Anterior cingulate cortex (tissue), 58 donors: ENCODE results near the gene RAB35.

Source experiments
- DNase-seq, 58 donors: peaks; one replicate each; lab custom pipeline; 2025; lab: John Stamatoyannopoulos, UW

Gene RAB35

GRCh38 chr12:120109570-120110267 is 6.8 kb downstream of the RAB35 start:
- no peak for DNase-seq

- no peak for DNase-seq
Measured at GRCh38 chr12:120106151-120106550, 10.4 kb downstream of the RAB35 start.

- DNase-seq = no peak
Measured at GRCh38 chr12:120103371-120103770, 13.2 kb downstream of the RAB35 start.

- DNase-seq = no peak
Measured at GRCh38 chr12:120103044-120103338, 13.6 kb downstream of the RAB35 start.

GRCh38 chr12:120102189-120103043 is 14.1 kb downstream of the RAB35 start:
- DNase-seq = peak in 1 of 58 donors; percentile 5

- DNase-seq = no peak
Measured at GRCh38 chr12:120101617-120102016, 14.9 kb downstream of the RAB35 start.

GRCh38 chr12:120101182-120101581 is 15.4 kb downstream of the RAB35 start:
- DNase-seq = no peak

GRCh38 chr12:120100630-120101029 is 15.9 kb downstream of the RAB35 start:
- peak in 56 of 58 donors; percentile 17 to 90 (median 74) for DNase-seq

GRCh38 chr12:120099738-120100137 is 16.8 kb downstream of the RAB35 start:
- no peak for DNase-seq

- DNase-seq = no peak
Measured at GRCh38 chr12:120098756-120099470, 17.6 kb downstream of the RAB35 start.

GRCh38 chr12:120096671-120097202 is 19.8 kb downstream of the RAB35 start:
- no peak for DNase-seq

- no peak for DNase-seq
Measured at GRCh38 chr12:120095736-120096135, 20.8 kb downstream of the RAB35 start.

- DNase-seq = no peak
Measured at GRCh38 chr12:120095331-120095730, 21.2 kb downstream of the RAB35 start.

- peak in 37 of 58 donors; percentile 11 to 69 (median 35) for DNase-seq
Measured at GRCh38 chr12:120094485-120094884, 22.1 kb downstream of the RAB35 start.

GRCh38 chr12:120093592-120094355 is 22.8 kb downstream of the RAB35 start:
- peak in 18 of 58 donors; percentile 5 to 48 (median 26) for DNase-seq

- no peak for DNase-seq
Measured at GRCh38 chr12:120093336-120093591, 23.3 kb downstream of the RAB35 start.

GRCh38 chr12:120092551-120093335 is 23.8 kb downstream of the RAB35 start:
- DNase-seq = peak in 1 of 58 donors; percentile 20

GRCh38 chr12:120091371-120092090 is 25.0 kb downstream of the RAB35 start:
- peak in 2 of 58 donors; percentile 38 to 56 for DNase-seq
